HPDE6-E6E7 (cell line): ENCODE results near the gene CREB3L4.

Experiments
- DNase-seq: peaks from one replicate; pipeline ENCODE4 v3.0.0; 2011; ENCODE audit warnings: missing footprints; ENCODE audit errors: extremely low spot score

CREB3L4 gene

GRCh38 chr1:153967107-153967999 is at the start of gene CREB3L4:
Gene CREB3L4 (plus strand): TSS chr1:153967902. CDS start chr1:153968526, 624 bp downstream.
- DNase-seq = peak; percentile 92

GRCh38 chr1:153919876-153920852 is 47.5 kb upstream of the CREB3L4 start:
- no peak for DNase-seq

DNA sequence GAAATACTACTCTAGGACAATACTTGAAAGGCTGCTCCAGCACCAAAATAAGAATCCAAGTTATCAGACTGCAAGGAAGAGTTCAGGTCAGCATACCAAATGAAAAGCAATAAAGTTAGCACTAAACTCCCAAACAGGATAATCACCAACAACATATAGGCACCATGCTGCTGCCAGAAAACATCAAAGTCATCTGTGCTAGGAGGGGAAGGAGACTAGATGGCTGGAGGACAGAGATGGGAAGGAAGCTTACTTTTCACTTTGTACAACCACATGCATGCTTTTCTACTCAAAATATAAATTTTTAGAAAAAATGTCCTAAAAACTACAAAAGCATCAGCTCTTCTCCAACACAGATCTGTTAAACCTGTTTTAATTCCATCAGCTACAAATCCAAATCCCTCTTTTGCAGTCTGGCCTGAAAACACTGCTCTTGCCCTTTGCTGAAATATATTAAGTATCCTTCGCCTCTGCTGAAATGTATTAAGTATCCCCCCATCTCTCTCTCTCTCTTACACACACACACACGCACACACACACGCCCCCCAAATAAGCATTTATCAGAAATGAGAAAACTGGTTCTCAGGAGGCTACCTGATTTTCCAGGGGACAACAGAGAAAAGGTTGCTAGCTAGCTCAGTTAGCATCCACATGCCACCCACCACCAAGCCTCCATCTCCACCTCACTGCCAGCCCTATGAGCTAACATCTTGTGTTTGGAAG is 46.5 kb upstream of the CREB3L4 start:
- no peak for DNase-seq

- DNase-seq = no peak
Observed at GRCh38 chr1:153921803-153922075, 46.0 kb upstream of the CREB3L4 start.

GRCh38 chr1:153922076-153922971 is 45.4 kb upstream of the CREB3L4 start:
- peak; percentile 55 for DNase-seq

DNA sequence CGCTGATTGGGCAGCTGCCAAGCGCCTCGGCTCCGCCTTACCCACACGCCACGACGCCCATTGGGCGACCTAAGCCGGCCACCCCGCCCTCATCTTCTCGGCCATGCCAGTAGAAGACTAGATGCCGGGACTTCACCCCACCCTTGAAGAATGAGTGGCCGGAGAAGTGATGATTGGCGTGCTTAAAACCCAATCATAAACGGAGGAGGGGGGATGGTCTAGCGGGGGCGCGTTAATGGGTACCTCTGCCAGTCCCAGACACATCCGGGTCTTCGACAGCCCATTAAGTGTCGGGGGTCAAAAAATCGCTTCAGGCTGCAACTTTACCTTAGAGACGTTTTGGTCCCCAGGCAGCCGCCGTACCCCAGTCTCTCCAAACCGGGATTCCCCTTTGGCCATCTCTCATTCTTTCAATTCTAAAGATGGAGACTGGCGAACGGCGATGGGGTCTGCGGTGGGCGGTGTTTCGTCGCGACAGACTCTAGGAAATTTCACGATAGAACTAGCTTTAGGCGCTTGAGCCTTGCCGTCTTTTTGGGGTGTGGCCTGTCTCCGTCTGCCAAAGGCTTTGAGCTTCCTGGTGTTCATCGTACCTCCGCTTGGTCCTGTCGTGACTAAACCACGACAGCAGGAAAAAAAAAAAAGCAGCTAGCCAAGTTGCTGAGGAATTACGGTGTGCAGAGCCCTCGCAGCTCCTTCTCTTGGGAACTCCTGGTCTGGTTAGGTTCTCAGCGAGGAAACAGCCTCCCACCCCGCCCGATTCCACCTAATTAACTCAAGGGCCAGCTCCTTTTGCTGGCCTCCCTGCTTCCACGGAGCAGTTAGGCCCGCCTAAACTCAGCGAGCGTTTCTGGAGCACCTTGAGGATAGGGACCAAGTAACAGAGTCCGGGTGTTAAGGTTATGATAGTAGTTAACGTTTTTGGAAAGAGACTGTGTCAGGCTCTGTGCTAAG is 44.5 kb upstream of the CREB3L4 start, which contains the start of gene GATAD2B:
Gene GATAD2B (minus strand): TSS at position 1 of the 954 bp plus-strand sequence. CDS start 94,625 bp downstream, outside the sequence.
- peak; percentile 99 for DNase-seq

GRCh38 chr1:153926405-153926804 is 41.3 kb upstream of the CREB3L4 start:
- DNase-seq = no peak

DNA sequence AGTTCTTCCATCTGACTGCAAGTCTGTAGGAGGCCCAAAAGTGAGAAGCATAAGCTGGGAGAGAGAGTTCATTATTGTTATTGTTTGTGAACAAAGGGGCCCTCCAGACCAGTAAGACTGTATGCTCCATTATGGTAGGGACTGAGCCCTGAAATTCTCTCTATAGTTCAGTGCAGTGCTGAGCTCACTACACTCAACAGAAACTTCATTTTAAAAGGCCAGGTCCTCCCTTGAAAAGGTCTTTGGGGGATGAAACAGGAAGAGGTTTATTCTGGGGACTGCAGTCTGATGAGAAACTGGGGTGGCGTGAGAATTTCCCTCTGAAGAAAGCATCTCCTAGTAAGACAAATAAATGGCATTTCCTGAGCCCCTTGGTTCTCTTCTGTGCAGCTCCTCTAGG is 39.5 kb upstream of the CREB3L4 start:
- no peak for DNase-seq

DNA sequence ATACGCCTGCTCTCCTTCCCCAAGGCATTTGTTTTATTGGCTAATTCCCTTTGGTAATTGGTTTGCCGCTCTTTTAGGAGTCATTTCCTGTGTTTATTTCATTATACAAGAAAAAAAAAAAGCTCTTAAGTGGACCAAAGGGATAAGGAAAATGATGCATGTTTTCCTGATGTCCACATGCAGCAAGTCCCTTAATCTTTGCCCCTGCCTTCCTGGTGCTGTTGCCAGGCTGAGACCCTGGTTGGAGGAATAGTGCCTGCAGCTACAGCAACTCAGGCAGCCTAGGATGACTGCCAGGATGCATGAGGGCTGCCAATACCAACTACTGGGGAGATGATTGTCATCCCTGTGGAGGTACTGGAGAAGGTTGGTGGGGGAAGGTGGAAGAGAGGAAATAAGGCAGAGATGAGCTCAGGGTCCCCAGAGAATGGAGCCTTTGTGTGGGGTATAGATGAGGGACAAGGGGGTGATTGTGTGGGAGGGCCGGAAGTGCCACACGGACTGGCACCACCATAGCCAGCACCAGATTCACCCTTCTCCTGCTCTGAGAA is 38.8 kb upstream of the CREB3L4 start:
- no peak for DNase-seq

DNA sequence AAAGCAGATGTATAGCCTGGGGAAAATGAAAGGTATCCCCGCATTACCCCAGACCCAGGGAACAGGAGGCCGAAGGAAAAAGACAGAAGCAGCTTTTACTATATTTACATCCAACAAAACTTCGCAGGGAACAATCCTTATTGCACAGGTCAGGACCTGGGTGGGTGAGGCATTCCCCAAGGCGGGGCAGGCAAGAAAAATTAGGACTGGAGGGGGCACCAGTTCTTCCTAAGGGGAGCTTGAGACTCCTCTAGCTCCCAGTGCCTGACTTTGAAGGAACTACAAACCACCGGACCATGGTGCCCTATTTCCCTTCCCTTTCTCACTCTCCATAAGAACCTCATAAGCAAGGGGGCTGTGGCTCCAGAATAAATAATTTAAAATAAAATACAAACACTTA is 38.3 kb upstream of the CREB3L4 start:
- no peak for DNase-seq

DNA sequence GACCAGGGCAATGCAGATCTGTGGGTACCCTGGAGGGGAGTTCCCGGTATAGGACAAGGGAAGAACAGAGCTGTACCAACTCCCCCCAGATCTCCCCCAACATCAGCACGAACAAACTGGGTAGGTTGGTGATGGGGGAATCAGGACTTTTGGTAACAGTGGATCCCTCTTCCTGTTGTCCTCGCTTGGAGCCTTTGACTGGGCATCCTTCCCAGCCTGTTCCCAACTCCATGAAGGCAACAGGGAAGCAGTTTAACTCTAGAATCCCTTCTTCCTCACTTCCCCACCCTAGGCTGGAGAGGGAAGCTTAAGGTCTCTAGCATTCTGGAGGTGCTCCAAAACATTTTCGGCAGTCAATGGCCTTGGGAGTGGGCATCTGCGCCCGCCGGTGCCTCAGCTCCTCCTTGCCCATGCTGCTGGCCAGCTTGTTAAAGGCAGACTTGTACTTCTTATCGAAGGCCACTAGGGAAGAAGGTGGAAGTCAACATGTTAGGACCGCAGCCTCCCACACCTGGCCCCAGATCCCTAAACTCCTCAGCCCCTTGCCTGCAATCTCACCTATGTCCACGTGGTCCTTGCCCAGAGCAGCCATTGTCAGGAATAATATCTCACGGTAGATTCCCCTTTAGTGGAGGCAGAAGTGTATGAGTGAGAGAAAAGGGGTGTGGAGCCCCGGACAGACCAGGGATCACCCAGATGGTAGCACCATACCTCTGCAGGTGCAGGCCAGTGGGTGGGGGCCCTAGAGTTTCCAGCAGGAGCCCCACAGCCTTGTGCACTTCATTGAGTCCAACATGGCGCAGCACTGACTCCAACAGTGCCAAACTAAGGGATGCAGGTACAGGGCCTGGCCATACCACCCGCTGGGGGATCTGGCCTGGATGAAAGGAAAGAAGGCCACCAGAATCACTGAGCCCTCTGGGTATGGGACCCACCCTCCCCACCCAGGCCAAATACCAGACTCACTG is 37.4 kb upstream of the CREB3L4 start:
- no peak for DNase-seq

GRCh38 chr1:153932156-153933131 is 35.3 kb upstream of the CREB3L4 start:
- DNase-seq = no peak

DNA sequence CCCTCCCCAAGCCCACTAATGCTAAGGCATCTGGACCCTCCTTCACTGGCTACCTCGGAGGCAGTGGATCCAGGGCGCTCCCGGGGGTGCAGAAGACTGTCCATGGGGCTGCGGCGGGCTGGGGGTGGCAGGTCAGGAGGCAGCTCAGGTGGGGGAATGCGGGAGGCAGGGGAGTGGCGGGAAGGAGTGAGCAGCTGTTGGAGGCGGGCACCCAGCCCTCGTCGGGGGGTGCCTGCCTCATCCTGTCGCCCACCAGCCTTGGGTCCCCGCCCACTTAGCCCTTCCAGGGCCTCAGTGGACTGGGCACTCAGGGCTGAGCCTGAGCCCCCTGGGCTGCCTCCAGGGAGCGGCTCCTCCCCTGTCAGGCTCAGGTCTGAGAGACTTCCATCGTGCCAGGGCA is 34.3 kb upstream of the CREB3L4 start:
- no peak for DNase-seq

GRCh38 chr1:153933955-153934354 is 33.7 kb upstream of the CREB3L4 start:
- DNase-seq = no peak

GRCh38 chr1:153934746-153935145 is 33.0 kb upstream of the CREB3L4 start:
- no peak for DNase-seq

- no peak for DNase-seq
Observed at GRCh38 chr1:153936011-153936802, 31.5 kb upstream of the CREB3L4 start.
